MM.1S (cell line): ENCODE measurements around the gene MSL2.
"Not testable (repeated sequence)": the region's sequence is repeated elsewhere in the genome, so short reads cannot be mapped to it uniquely, and the experiment has no call there.

Experiments
- DNase-seq: peaks from one replicate; pipeline ENCODE4 v3.0.0-alpha.2; 2015
- H2AFZ ChIP-seq: fragments of 300-600 bp; sonication (generic); 2 replicates; pipeline ENCODE4 v1.6.0; 2016; ENCODE audit warnings: antibody characterized with exemption, low read length
- H3F3A ChIP-seq: fragments of 300-600 bp; sonication (generic); 2 replicates; pipeline ENCODE4 v1.6.1; 2016; ENCODE audit warnings: mild to moderate bottlenecking, antibody characterized with exemption, low read length, moderate library complexity, mixed read lengths; ENCODE audit not compliant: insufficient read depth
- H3K27ac ChIP-seq: fragments of 300-600 bp; sonication (generic); 2 replicates; pipeline ENCODE4 v1.5.1; 2016; ENCODE audit warnings: mild to moderate bottlenecking, low read length
- H3K27me3 ChIP-seq: fragments of 300-600 bp; sonication (generic); replicated peaks from 2 replicates; pipeline ENCODE4 v1.6.0; 2016; ENCODE audit warnings: low read length; ENCODE audit not compliant: insufficient read depth
- H3K36me3 ChIP-seq: fragments of 300-600 bp; sonication (generic); replicated peaks from 2 replicates; pipeline ENCODE4 v1.6.1; 2016; ENCODE audit warnings: mild to moderate bottlenecking, low read length, mixed read lengths; ENCODE audit not compliant: insufficient read depth
- H3K4me1 ChIP-seq: fragments of 300-600 bp; sonication (generic); 2 replicates; pipeline ENCODE4 v1.6.1; 2016; ENCODE audit warnings: low read length, mixed read lengths
- H3K4me2 ChIP-seq: fragments of 300-600 bp; sonication (generic); 2 replicates; pipeline ENCODE4 v1.6.0; 2016; ENCODE audit warnings: low read depth, low read length
- H3K4me3 ChIP-seq: fragments of 300-600 bp; sonication (generic); 2 replicates; pipeline ENCODE4 v1.5.1; 2016; ENCODE audit warnings: low read length, mixed read lengths
- H3K79me2 ChIP-seq: fragments of 300-600 bp; sonication (generic); 2 replicates; pipeline ENCODE4 v1.6.1; 2016; ENCODE audit warnings: mixed run types, low read length, mixed read lengths
- H3K9ac ChIP-seq: fragments of 300-600 bp; sonication (generic); 2 replicates; pipeline ENCODE4 v1.6.1; 2016; ENCODE audit warnings: low read length, mixed read lengths
- H3K9me2 ChIP-seq: fragments of 300-600 bp; sonication (generic); replicated peaks from 2 replicates; pipeline ENCODE4 v1.6.1; 2016; ENCODE audit warnings: mild to moderate bottlenecking, low read length, mixed read lengths; ENCODE audit not compliant: insufficient read depth
- H3K9me3 ChIP-seq: fragments of 300-600 bp; sonication (generic); replicated peaks from 2 replicates; pipeline ENCODE4 v1.6.1; 2016; ENCODE audit warnings: mild to moderate bottlenecking, low read length, mixed read lengths; ENCODE audit not compliant: insufficient read depth
- H4K20me1 ChIP-seq: fragments of 300-600 bp; sonication (generic); 2 replicates; pipeline ENCODE4 v1.6.1; 2016; ENCODE audit warnings: mild to moderate bottlenecking, low read length, moderate library complexity, mixed read lengths; ENCODE audit not compliant: insufficient read depth
- EZH2 ChIP-seq: fragments of 300-600 bp; sonication (generic); optimal IDR thresholded peaks from 2 replicates; pipeline ENCODE3; 2017; ENCODE audit warnings: low read depth, mild to moderate bottlenecking, antibody characterized with exemption, low read length, mixed read lengths
- EZH2phosphoT487 ChIP-seq: fragments of 300-600 bp; sonication (generic); IDR thresholded peaks from 2 replicates; pipeline ENCODE4 v1.6.1; 2018; ENCODE audit warnings: antibody characterized with exemption, low read length
- TF ChIP-seq, protein P1 (sequence below): fragments of 300-600 bp; sonication (generic); IDR thresholded peaks from 2 replicates; pipeline ENCODE4 v1.5.1; 2016; ENCODE audit warnings: antibody characterized with exemption, low read length, mixed read lengths

MSL2 gene

DNA sequence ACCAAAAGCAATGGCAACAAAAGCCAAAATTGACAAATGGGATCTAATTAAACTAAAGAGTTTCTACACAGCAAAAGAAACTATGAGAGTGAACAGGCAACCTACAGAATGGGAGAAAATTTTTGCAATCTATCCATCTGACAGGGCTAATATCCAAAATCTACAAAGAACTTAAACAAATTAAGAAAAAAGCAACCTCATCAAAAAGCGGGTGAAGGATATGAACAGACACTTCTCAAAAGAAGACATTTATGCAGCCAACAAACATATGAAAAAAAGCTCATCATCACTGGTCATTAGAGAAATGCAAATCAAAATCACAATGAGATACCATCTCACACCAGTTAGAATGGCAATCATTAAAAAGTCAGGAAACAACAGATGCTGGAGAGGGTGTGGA lies 76.8 kb downstream of the MSL2 start:
- H3K9me2 ChIP-seq, H3K27ac ChIP-seq, H3K79me2 ChIP-seq, H3K4me1 ChIP-seq, H2AFZ ChIP-seq, H3K4me3 ChIP-seq, H3K4me2 ChIP-seq, H3K9me3 ChIP-seq, H3K36me3 ChIP-seq, H3F3A ChIP-seq, DNase-seq, H3K27me3 ChIP-seq, H3K9ac ChIP-seq, H4K20me1 ChIP-seq: not testable (repeated sequence)

DNA sequence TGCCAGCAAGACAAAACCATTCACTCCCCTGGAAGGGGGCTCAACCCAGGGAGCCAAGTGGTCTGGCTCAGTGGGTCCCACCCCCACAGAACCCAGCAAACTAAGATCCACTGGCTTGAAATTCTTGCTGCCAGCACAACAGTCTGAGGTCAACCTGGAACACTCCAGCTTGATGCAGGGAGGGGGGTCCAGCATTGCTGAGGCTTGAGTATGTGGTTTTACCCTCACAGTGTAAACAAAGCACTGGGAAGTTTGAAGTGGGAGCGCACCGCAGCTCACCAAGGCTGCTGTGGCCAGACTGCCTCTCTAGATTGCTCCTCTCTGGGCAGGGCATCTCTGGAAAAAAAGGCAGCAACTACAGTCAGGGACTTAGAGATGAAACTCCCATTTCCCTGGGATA lies 81.7 kb downstream of the MSL2 start:
- TF ChIP-seq, protein P1, sequence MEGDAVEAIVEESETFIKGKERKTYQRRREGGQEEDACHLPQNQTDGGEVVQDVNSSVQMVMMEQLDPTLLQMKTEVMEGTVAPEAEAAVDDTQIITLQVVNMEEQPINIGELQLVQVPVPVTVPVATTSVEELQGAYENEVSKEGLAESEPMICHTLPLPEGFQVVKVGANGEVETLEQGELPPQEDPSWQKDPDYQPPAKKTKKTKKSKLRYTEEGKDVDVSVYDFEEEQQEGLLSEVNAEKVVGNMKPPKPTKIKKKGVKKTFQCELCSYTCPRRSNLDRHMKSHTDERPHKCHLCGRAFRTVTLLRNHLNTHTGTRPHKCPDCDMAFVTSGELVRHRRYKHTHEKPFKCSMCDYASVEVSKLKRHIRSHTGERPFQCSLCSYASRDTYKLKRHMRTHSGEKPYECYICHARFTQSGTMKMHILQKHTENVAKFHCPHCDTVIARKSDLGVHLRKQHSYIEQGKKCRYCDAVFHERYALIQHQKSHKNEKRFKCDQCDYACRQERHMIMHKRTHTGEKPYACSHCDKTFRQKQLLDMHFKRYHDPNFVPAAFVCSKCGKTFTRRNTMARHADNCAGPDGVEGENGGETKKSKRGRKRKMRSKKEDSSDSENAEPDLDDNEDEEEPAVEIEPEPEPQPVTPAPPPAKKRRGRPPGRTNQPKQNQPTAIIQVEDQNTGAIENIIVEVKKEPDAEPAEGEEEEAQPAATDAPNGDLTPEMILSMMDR: no peak
- TF ChIP-seq EZH2: no peak
- TF ChIP-seq EZH2phosphoT487: no peak
- no peaks in the 10 kb centered on the region for H4K20me1 ChIP-seq
- no peaks in the 10 kb centered on the region for H3K36me3 ChIP-seq
- DNase-seq: no peak
- H3K27me3 ChIP-seq: peaks cover 4% of the 10 kb centered on the region; the same call in 1 of the 2 replicates
- peaks cover 3% of the 10 kb centered on the region; the same call in 1 of the 2 replicates for H3K79me2 ChIP-seq
- H3K4me2 ChIP-seq: no peak overlapping the region
- H3K4me1 ChIP-seq: peaks cover 13% of the 10 kb centered on the region
- H3K9me2 ChIP-seq: no peaks in the 10 kb centered on the region
- H2AFZ ChIP-seq: no peak overlapping the region
- H3K9me3 ChIP-seq: no peaks in the 10 kb centered on the region
- H3K4me3 ChIP-seq: no peak overlapping the region
- no peak overlapping the region for H3K27ac ChIP-seq
- H3F3A ChIP-seq: peaks cover 13% of the 10 kb centered on the region
- no peak overlapping the region for H3K9ac ChIP-seq

DNA sequence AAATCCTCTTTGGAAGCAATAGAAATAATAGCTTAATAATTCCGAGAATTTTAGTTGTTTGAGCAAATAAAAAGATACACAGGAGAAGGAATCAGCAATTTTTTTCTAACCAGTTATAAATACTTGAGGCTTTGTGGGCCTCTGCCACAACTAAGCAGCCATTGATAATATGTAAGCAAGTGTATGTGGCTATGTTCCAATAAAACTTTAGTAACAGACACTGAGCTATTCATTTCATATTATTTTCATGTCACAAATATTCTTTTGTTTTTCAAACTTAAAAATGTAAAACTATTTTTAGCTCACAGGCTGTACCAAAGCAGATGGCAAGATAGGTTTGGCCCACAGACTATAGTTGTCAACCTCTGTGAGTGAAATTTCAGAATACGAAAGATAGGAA lies 85.7 kb downstream of the MSL2 start:
- Histone ChIP-seq H4K20me1 (no peaks in the 10 kb centered on the region; the same call in 1 of the 2 replicates), H3K27me3 (peaks cover 4% of the 10 kb centered on the region; the same call in 1 of the 2 replicates), H3K9me2 (no peaks in the 10 kb centered on the region), H3K27ac (no peak overlapping the region), H3K36me3 (no peaks in the 10 kb centered on the region), H3K4me3 (no peak overlapping the region), H3K9me3 (no peaks in the 10 kb centered on the region), H3K79me2 (peaks cover 7% of the 10 kb centered on the region; the same call in 1 of the 2 replicates), H3K4me2 (no peak overlapping the region), H3K9ac (no peak overlapping the region), H3K4me1 (peaks cover 22% of the 10 kb centered on the region), H2AFZ (no peak overlapping the region), H3F3A (peaks cover 16% of the 10 kb centered on the region)
- TF ChIP-seq, protein P1: no peak
- no peak for TF ChIP-seq EZH2phosphoT487
- no peak for TF ChIP-seq EZH2
- DNase-seq: no peak

DNA sequence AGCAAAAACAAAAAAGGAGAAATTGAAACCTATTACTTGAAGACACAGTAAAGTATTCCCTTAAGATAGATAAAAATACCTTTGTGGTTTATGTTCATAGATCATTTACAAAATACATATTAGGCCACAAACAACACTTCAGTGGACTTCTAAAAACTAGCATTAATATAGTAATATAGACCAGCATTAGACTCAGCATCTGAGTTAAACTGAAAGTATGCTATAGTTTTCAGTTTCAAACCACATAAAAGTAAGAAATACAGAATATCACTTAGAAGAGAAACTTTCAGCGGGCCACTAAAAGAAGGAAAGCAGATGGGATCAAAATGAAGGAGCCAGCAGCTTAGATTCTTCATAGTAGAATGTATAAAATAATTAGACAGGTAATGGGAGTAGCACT lies 86.6 kb downstream of the MSL2 start:
- no peak overlapping the region for H2AFZ ChIP-seq
- DNase-seq: peak; percentile 72
- H3K9ac ChIP-seq: no peak overlapping the region
- TF ChIP-seq, protein P1: no peak
- TF ChIP-seq EZH2 (no peak), EZH2phosphoT487 (no peak)
- no peak overlapping the region for H3K27ac ChIP-seq
- H3K4me3 ChIP-seq: no peak overlapping the region
- H3K4me1 ChIP-seq: peaks cover 22% of the 10 kb centered on the region
- peaks cover 4% of the 10 kb centered on the region; the same call in 1 of the 2 replicates for H3K27me3 ChIP-seq
- H3K79me2 ChIP-seq: peaks cover 7% of the 10 kb centered on the region; the same call in 1 of the 2 replicates
- H3K4me2 ChIP-seq: peak overlapping the region; percentile 21
- no peaks in the 10 kb centered on the region for H3K9me2 ChIP-seq
- peaks cover 16% of the 10 kb centered on the region for H3F3A ChIP-seq
- no peaks in the 10 kb centered on the region for H3K9me3 ChIP-seq
- H4K20me1 ChIP-seq: no peaks in the 10 kb centered on the region; the same call in 1 of the 2 replicates
- no peaks in the 10 kb centered on the region for H3K36me3 ChIP-seq
